Osteocyte (in vitro differentiated cells): ENCODE measurements around the gene UBE2F. TPM values are rescaled to one million over a fixed set of nuclear protein-coding genes. Genes with fewer than 3 reads are reported as not detected.

Source experiments
- DNase-seq: peaks from one replicate; pipeline ENCODE4 v3.0.0; 2021; ENCODE audit warnings: mixed read lengths; ENCODE audit not compliant: unreplicated experiment; ENCODE audit errors: extremely low spot score
- H3K27ac Mint-ChIP-seq: one replicate; pipeline ENCODE4 v1.8.0; 2021; ENCODE audit warnings: mild to moderate bottlenecking, mixed read lengths; ENCODE audit not compliant: unreplicated experiment
- H3K27me3 Mint-ChIP-seq: one replicate; pipeline ENCODE4 v1.8.0; 2021; ENCODE audit warnings: mixed read lengths; ENCODE audit not compliant: unreplicated experiment
- H3K36me3 Mint-ChIP-seq: one replicate; pipeline ENCODE4 v1.8.0; 2021; ENCODE audit warnings: mixed read lengths; ENCODE audit not compliant: unreplicated experiment
- H3K4me1 Mint-ChIP-seq: one replicate; pipeline ENCODE4 v1.8.0; 2021; ENCODE audit warnings: mixed read lengths; ENCODE audit not compliant: unreplicated experiment
- H3K4me3 Mint-ChIP-seq: one replicate; pipeline ENCODE4 v1.8.0; 2021; ENCODE audit warnings: mild to moderate bottlenecking, moderate library complexity, mixed read lengths; ENCODE audit not compliant: unreplicated experiment
- H3K9me3 Mint-ChIP-seq: one replicate; pipeline ENCODE4 v1.8.0; 2021; ENCODE audit warnings: mixed read lengths; ENCODE audit not compliant: unreplicated experiment
- CTCF ChIP-seq: fragments of 200-600 bp; sonication (generic); IDR thresholded peaks from 2 replicates; pipeline ENCODE4 v1.5.0; 2021; ENCODE audit warnings: antibody characterized with exemption, mild to moderate bottlenecking, moderate library complexity
- total RNA-seq: library from RNA; stranded (reverse); gene quantifications from 2 replicates; pipeline ENCODE4 v1.2.1, GENCODE V29; 2021

The UBE2F gene
- total RNA-seq, 1 donor from 2014 or later = 54.3 TPM

- no peak for DNase-seq
- Mint-ChIP-seq H3K36me3 (no peaks in the 10 kb centered on the region), H3K9me3 (no peaks in the 10 kb centered on the region), H3K4me3 (no peak overlapping the region), H3K27ac (no peak overlapping the region), H3K4me1 (peaks cover 45% of the 10 kb centered on the region), H3K27me3 (no peaks in the 10 kb centered on the region)
- TF ChIP-seq CTCF = no peak
These were observed 38.8 kb upstream of the UBE2F start for GRCh38 chr2:237927986-237928385.

GRCh38 chr2:237929979-237930378 lies 36.8 kb upstream of the UBE2F start:
- Mint-ChIP-seq H3K9me3 (no peaks in the 10 kb centered on the region), H3K36me3 (no peaks in the 10 kb centered on the region), H3K27me3 (no peaks in the 10 kb centered on the region), H3K27ac (no peak overlapping the region), H3K4me1 (peaks cover 48% of the 10 kb centered on the region), H3K4me3 (no peak overlapping the region)
- DNase-seq = no peak
- TF ChIP-seq CTCF = no peak

- Mint-ChIP-seq H3K27ac (peak overlapping the region; percentile 91), H3K9me3 (no peaks in the 10 kb centered on the region)
These were observed 35.6 kb upstream of the UBE2F start for GRCh38 chr2:237931205-237931721.

GRCh38 chr2:237932731-237933131 lies 34.1 kb upstream of the UBE2F start:
- Mint-ChIP-seq H3K27me3 (no peaks in the 10 kb centered on the region), H3K9me3 (no peaks in the 10 kb centered on the region), H3K4me1 (peaks cover 50% of the 10 kb centered on the region), H3K36me3 (no peaks in the 10 kb centered on the region), H3K4me3 (no peak overlapping the region), H3K27ac (peak overlapping the region; percentile 91)
- DNase-seq = no peak
- no peak for TF ChIP-seq CTCF

More at GRCh38 chr2:237931205-237931721, 35.6 kb upstream of the UBE2F start:
- TF ChIP-seq CTCF = no peak
- H3K36me3 Mint-ChIP-seq = no peaks in the 10 kb centered on the region
- H3K27me3 Mint-ChIP-seq = no peaks in the 10 kb centered on the region
- H3K4me3 Mint-ChIP-seq = no peak overlapping the region
- H3K4me1 Mint-ChIP-seq = peaks cover 53% of the 10 kb centered on the region
- DNase-seq = no peak

- H3K9me3 Mint-ChIP-seq = no peaks in the 10 kb centered on the region
- H3K4me1 Mint-ChIP-seq = peaks cover 51% of the 10 kb centered on the region
- TF ChIP-seq CTCF = no peak
- peak overlapping the region; percentile 34 for H3K27ac Mint-ChIP-seq
- no peak for DNase-seq
- H3K27me3 Mint-ChIP-seq = no peaks in the 10 kb centered on the region
- H3K36me3 Mint-ChIP-seq = no peaks in the 10 kb centered on the region
- no peak overlapping the region for H3K4me3 Mint-ChIP-seq
These were observed 32.6 kb upstream of the UBE2F start for GRCh38 chr2:237934186-237934585.
